IPS-18c (cell line): ENCODE measurements around the gene WASF1.

Experiments used
- H3K4me3 ChIP-seq: 2 replicates; pipeline ENCODE4 v1.7.0; 2013; ENCODE audit warnings: low read depth, mild to moderate bottlenecking, low read length, moderate library complexity; ENCODE audit not compliant: insufficient read depth
- H3K9me3 ChIP-seq: one replicate; pipeline ENCODE4 v1.6.1; 2013; ENCODE audit warnings: mild to moderate bottlenecking, low read length, moderate library complexity; ENCODE audit not compliant: control insufficient read depth, insufficient read depth

WASF1 gene

DNA sequence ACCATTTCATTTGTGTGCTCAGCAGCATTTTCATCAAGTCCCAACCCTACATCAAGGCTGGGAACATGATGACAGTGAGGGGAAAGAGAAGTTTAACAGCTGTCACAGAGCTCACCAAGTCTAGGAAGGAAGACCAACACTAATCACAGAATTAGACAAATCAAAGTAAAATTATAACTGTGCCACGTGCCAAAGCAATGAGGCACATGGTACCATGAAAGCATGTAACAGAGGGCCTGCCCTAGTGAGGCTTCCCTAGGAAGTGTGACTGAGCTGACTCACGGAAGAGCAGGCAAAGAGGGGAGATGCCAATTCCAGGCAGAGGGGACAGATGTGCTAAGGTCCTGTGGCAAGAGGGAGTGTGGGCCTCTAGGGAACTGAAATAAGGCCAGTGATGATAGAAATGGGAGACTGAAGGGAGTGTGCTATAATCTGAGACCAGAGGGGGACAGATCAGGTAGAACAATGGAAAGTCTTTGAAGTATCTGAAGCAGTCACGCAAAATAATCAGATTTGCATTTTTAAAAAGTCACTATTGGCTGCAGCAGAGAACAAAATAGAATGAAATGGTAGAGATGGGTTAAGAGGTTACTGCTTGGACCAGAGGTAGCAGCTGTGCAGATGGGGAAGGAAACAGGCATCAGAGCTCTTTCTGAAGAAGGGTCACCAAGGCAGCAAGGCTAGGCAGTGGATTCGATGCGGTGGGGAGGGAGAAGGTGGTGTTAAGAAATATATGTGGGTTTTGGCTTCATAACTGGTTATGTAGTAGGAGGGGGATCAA lies 114.5 kb downstream of the WASF1 start:
- no peaks in the 10 kb centered on the region for H3K9me3 ChIP-seq
- no peak overlapping the region for H3K4me3 ChIP-seq

DNA sequence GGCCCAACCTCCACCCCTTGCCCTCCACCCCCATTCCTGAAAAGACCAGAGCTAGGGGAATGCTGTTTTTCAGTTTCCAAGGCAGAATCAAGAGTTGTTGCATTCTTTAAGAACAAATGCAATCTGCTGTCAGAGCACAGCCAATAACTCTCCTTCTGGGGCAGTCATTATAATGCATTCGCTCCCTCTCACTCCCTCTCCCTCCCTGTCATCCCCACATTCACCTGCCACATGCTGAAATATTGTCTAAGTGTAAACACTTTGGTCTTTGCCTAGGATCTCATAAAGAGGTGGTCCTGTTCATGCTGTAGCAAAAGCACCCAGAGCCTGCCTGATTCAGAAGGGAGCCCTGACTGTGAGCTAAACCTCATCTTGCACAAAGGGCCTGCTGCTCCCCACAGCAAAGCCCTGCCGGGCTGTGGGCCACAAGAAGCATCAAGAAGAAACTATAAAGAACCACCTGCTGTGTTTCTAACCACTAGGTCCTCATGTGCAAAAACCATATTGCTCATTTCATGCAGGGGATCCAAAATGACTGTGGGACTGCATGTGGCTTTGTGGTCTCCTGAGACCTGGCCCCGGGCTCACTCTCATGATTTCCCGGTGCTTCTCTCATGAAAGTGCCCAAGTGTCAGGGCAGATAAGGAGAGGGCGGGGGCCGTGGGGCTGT lies 115.7 kb downstream of the WASF1 start:
- Histone ChIP-seq H3K4me3 (no peak overlapping the region), H3K9me3 (no peaks in the 10 kb centered on the region)

DNA sequence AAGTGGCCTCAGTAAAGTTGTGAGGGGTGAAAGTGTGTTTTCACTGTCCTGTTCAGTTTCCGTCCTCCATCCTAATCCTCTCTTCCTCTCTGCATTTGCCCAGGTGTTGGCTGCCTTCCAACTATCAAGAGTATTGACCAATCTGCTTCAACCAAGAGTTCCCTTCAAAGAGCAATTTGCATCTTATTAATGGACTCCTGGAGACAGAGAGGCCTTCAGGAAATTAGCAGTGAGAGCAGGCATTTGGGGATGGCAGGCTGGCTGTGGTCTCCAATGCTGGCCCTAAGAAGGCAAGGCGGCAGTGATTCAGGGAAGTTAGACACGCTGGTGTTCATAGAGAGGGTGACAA lies 124.1 kb downstream of the WASF1 start:
- Histone ChIP-seq H3K9me3 (no peaks in the 10 kb centered on the region), H3K4me3 (no peak overlapping the region)

DNA sequence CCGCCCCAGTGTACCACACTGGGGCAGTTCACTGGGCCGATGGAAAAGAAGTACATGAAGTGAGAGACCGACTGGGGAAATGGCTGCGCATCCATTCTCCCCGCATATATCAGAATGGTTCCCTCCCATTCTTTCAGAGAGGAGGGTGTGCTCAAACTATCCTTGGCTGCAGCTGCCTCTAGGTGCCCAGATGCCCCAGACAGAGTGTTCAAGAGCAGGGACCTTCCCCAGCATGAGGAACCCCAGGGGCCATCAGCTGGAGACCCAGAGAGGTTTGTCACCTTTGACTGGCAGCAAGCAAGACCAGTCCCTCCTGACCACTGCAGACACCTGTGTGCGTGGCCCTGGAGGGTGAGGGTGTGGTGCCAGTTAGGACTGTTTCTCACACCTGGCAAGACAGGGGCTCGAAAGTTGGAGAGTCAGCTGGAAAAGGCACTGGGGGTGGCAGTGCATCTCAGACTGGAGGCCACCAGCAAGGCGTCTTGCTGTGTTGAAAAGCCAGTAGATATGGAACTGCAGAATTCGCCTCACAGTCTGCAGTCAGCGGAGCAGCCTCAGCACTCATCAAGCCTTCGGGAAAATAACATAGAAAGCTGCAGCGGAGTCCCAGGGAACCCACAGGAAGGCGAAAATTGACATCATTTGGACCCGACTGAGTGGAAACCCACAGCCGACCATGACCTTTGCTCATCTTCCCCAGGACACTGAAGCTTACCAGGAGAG lies 124.6 kb downstream of the WASF1 start:
- Histone ChIP-seq H3K9me3 (no peaks in the 10 kb centered on the region), H3K4me3 (no peak overlapping the region)

DNA sequence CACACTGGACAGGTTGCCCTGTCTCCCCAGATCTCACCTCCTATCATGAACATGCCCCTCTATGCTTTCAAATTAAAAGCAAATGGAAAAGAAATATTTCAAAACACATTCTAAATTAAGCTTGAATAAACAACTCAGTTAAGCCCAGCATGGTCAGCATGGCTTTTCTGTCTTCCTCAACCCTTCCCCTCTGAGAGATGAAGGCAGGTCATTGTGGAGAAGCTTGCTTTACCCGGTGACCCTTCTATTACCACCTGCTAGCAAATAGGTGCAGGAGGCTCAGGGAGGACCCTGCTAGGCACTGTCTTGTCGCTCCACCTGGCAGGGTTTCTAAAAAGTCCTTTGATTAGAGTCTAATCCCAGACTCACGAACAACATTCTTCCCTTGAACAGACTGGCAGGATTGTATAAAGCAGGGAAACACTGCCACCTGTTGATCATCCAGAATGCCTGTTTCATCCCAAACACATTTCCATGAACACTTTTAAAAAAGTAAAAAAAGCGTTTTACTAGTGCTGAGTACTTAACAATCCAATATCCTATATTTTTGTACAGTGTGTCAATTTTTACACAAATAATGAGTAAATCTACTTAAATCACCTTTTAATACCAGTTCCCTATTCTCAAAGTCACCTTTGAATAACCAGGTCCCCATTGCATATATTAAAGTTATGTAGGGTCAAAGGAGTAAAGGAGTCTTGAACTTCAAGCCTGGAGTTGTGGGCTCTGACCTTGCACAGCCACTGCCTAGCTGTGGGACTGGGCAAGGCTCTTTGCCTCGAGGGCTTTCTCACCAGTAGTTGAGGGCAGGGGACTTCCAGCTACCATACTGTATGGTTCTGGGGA lies 125.9 kb downstream of the WASF1 start:
- no peak overlapping the region for H3K4me3 ChIP-seq

DNA sequence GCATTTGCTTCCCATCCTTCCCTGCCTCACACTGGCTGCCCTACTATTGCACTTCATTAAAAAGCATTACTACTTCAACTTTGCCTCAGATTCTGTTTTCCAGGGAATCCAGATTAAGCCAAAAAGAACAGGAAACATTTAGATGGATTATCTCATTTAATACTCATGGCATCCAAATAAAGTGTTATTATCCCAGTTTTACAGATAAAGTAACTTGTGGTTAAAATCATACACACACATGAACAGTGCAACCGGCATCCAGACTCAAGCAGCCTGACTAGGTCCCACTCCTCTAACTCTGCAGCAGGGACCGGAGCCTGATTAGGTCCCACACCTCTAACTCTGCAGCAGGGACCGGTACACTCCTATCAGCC lies 129.0 kb downstream of the WASF1 start:
- Histone ChIP-seq H3K4me3 (no peak overlapping the region), H3K9me3 (no peaks in the 10 kb centered on the region)

More for the DNA sequence above, 125.9 kb downstream of the WASF1 start:
- H3K9me3 ChIP-seq: no peaks in the 10 kb centered on the region
